Neuronal stem cell (in vitro differentiated cells): ENCODE measurements around the gene PSG5.
"Not testable (repeated sequence)": the region's sequence is repeated elsewhere in the genome, so short reads cannot be mapped to it uniquely, and the experiment has no call there.

Experiments
- DNase-seq: peaks from one replicate; pipeline ENCODE4 v3.0.0-alpha.2; 2013; ENCODE audit warnings: low spot score
- H2AFZ ChIP-seq: one replicate; pipeline ENCODE4 v1.6.1; 2013; ENCODE audit warnings: mild to moderate bottlenecking, low read length, inconsistent platforms
- H2AK5ac ChIP-seq: 2 replicates; pipeline ENCODE4 v1.6.1; 2013; ENCODE audit warnings: low read depth, mild to moderate bottlenecking, inconsistent platforms, low read length, moderate library complexity, mixed read lengths
- H2BK120ac ChIP-seq: 2 replicates; pipeline ENCODE4 v1.6.1; 2013; ENCODE audit warnings: low read depth, mild to moderate bottlenecking, inconsistent platforms, low read length, moderate library complexity, mixed read lengths
- H2BK12ac ChIP-seq: one replicate; pipeline ENCODE4 v1.6.1; 2013; ENCODE audit warnings: low read length, inconsistent platforms
- H2BK15ac ChIP-seq: 2 replicates; pipeline ENCODE4 v1.6.1; 2013; ENCODE audit warnings: mild to moderate bottlenecking, low read length, inconsistent platforms, mixed read lengths
- H2BK5ac ChIP-seq: one replicate; pipeline ENCODE4 v1.6.1; 2013; ENCODE audit warnings: inconsistent platforms, mild to moderate bottlenecking, low read length, moderate library complexity
- H3K14ac ChIP-seq: one replicate; pipeline ENCODE4 v1.6.1; 2013; ENCODE audit warnings: low read length, inconsistent platforms
- H3K18ac ChIP-seq: 2 replicates; pipeline ENCODE4 v1.6.1; 2013; ENCODE audit warnings: low read length, inconsistent platforms
- H3K23ac ChIP-seq: 2 replicates; pipeline ENCODE4 v1.6.1; 2013; ENCODE audit warnings: low read depth, mild to moderate bottlenecking, mixed read lengths, low read length, inconsistent platforms; ENCODE audit not compliant: poor library complexity
- H3K27ac ChIP-seq: replicated peaks from 3 replicates; pipeline ENCODE4 v1.5.1; 2013; ENCODE audit warnings: low read length, inconsistent platforms
- H3K27me3 ChIP-seq, 3 experiments: 2 replicates each; pipeline ENCODE4 v1.6.1; 2013; ENCODE audit warnings: low read length in 3 of 3, mild to moderate bottlenecking in 2 of 3, inconsistent platforms in 1 of 3, low read depth in 1 of 3, mixed read lengths in 1 of 3, moderate library complexity in 1 of 3; ENCODE audit not compliant: control insufficient read depth in 3 of 3, insufficient read depth in 3 of 3
- H3K36me3 ChIP-seq, 2 donors: replicated peaks in 1 of 2; 2 replicates each; pipeline ENCODE4 v1.6.1; 2013; ENCODE audit warnings: low read length in 2 of 2; ENCODE audit not compliant: control insufficient read depth in 2 of 2, insufficient read depth in 2 of 2
- H3K4ac ChIP-seq: 2 replicates; pipeline ENCODE4 v1.6.1; 2013; ENCODE audit warnings: inconsistent platforms, mild to moderate bottlenecking, low read length, moderate library complexity
- H3K4me1 ChIP-seq, 2 donors: 1 replicate in 1 of 2; 2 replicates in 1 of 2; pipeline ENCODE4 v1.6.1; 2013; ENCODE audit warnings: low read length in 2 of 2, low read depth in 1 of 2; ENCODE audit not compliant: control insufficient read depth in 2 of 2, insufficient read depth in 1 of 2
- H3K4me2 ChIP-seq: one replicate; pipeline ENCODE4 v1.6.1; 2013; ENCODE audit warnings: mild to moderate bottlenecking, low read length, inconsistent platforms; ENCODE audit not compliant: insufficient read depth, poor library complexity, severe bottlenecking
- H3K4me3 ChIP-seq, 2 donors: 2 replicates each; pipeline ENCODE4 v1.5.1; 2013; ENCODE audit warnings: low read length in 2 of 2, mild to moderate bottlenecking in 2 of 2, inconsistent platforms in 1 of 2, moderate library complexity in 1 of 2
- H3K79me1 ChIP-seq: one replicate; pipeline ENCODE4 v1.6.1; 2013; ENCODE audit warnings: low read depth, mild to moderate bottlenecking, inconsistent platforms, low read length, moderate library complexity
- H3K9ac ChIP-seq: one replicate; pipeline ENCODE4 v1.6.1; 2013; ENCODE audit warnings: mild to moderate bottlenecking, low read depth, low read length, inconsistent platforms; ENCODE audit not compliant: poor library complexity
- H3K9me3 ChIP-seq, 2 donors: replicated peaks in 1 of 2; 2 replicates each; pipeline versions ENCODE3 to v1.6.1; 2013; ENCODE audit warnings: low read length in 2 of 2, mild to moderate bottlenecking in 2 of 2, inconsistent platforms in 1 of 2, low read depth in 1 of 2, mixed read lengths in 1 of 2, moderate library complexity in 1 of 2; ENCODE audit not compliant: control insufficient read depth in 2 of 2, insufficient read depth in 1 of 2
- H4K8ac ChIP-seq: one replicate; pipeline ENCODE4 v1.6.1; 2013; ENCODE audit warnings: low read depth, mild to moderate bottlenecking, inconsistent platforms, low read length, moderate library complexity
- H4K91ac ChIP-seq: one replicate; pipeline ENCODE4 v1.6.1; 2013; ENCODE audit warnings: low read length, low read depth, mild to moderate bottlenecking, inconsistent platforms; ENCODE audit not compliant: poor library complexity
- WGBS, 2 donors: extraction: QIAGEN DNeasy Blood & Tissue Kit; methylation state at CpG; one replicate each; pipeline ENCODE4 v1.1.7; 2013; ENCODE audit warnings: missing lambda C conversion rate in 2 of 2, mixed read lengths in 1 of 2; ENCODE audit not compliant: insufficient read length in 2 of 2, insufficient replicate concordance in 1 of 2; ENCODE audit errors: extremely low coverage in 2 of 2; 5-methylcytosine and 5-hydroxymethylcytosine counted together

The PSG5 gene

GRCh38 chr19:43131281-43131842 lies 55.0 kb downstream of the PSG5 start:
- not testable (repeated sequence) for H3K4ac ChIP-seq, H3K79me1 ChIP-seq, H3K27ac ChIP-seq, H3K4me1 ChIP-seq, H2BK15ac ChIP-seq, DNase-seq, H2BK120ac ChIP-seq, H3K18ac ChIP-seq, H2AK5ac ChIP-seq, H3K36me3 ChIP-seq, H2BK12ac ChIP-seq, H2AFZ ChIP-seq, H3K14ac ChIP-seq, H4K91ac ChIP-seq, H3K4me2 ChIP-seq, H3K23ac ChIP-seq, H3K4me3 ChIP-seq, H3K9ac ChIP-seq, H4K8ac ChIP-seq, H3K9me3 ChIP-seq, H3K27me3 ChIP-seq, H2BK5ac ChIP-seq
- WGBS, 2 donors: no CpG with 5 or more reads among the region's 8 CpGs

GRCh38 chr19:43129197-43129596 lies 57.1 kb downstream of the PSG5 start:
- H2AFZ ChIP-seq: not testable (repeated sequence)

GRCh38 chr19:43127336-43127735 lies 59.0 kb downstream of the PSG5 start:
- H2BK120ac ChIP-seq, H3K4me1 ChIP-seq, H3K9me3 ChIP-seq, H4K91ac ChIP-seq, H3K23ac ChIP-seq, H3K4me2 ChIP-seq, H2BK12ac ChIP-seq, H3K9ac ChIP-seq, H2BK15ac ChIP-seq, H3K79me1 ChIP-seq, H3K36me3 ChIP-seq, H3K4ac ChIP-seq, H4K8ac ChIP-seq, H3K18ac ChIP-seq, H3K14ac ChIP-seq, H2AK5ac ChIP-seq, H3K27me3 ChIP-seq, H2AFZ ChIP-seq, H2BK5ac ChIP-seq, H3K4me3 ChIP-seq, H3K27ac ChIP-seq, DNase-seq: not testable (repeated sequence)
- no CpG with 5 or more reads among the region's 3 CpGs for WGBS, 2 donors

More at GRCh38 chr19:43129197-43129596, 57.1 kb downstream of the PSG5 start:
- DNase-seq, H4K8ac ChIP-seq, H2BK120ac ChIP-seq, H2BK12ac ChIP-seq, H4K91ac ChIP-seq, H2BK15ac ChIP-seq, H3K9me3 ChIP-seq, H3K27ac ChIP-seq, H2BK5ac ChIP-seq, H3K27me3 ChIP-seq, H3K9ac ChIP-seq, H2AK5ac ChIP-seq, H3K79me1 ChIP-seq, H3K23ac ChIP-seq, H3K18ac ChIP-seq, H3K14ac ChIP-seq, H3K4me2 ChIP-seq, H3K4me3 ChIP-seq, H3K4ac ChIP-seq, H3K36me3 ChIP-seq, H3K4me1 ChIP-seq: not testable (repeated sequence)
- WGBS, 2 donors: no CpG with 5 or more reads among the region's 7 CpGs

- Histone ChIP-seq H3K4ac (no peak overlapping the region), H4K91ac (no peak overlapping the region), H3K9ac (no peak overlapping the region), H4K8ac (no peak overlapping the region), H2BK12ac (no peak overlapping the region), H3K14ac (no peak overlapping the region), H2BK120ac (no peak overlapping the region), H3K36me3 (no peaks in the 10 kb centered on the region), H2BK15ac (no peak overlapping the region), H3K23ac (no peak overlapping the region), H3K4me2 (no peak overlapping the region), H3K27me3 (no peaks in the 10 kb centered on the region), H3K4me3 (no peak overlapping the region), H2AFZ (no peak overlapping the region), H2BK5ac (no peak overlapping the region), H2AK5ac (no peak overlapping the region), H3K4me1 (no peaks in the 10 kb centered on the region), H3K27ac (no peak overlapping the region), H3K9me3 (peaks cover 0 to 7% of the 10 kb centered on the region in 2 donors), H3K79me1 (no peaks in the 10 kb centered on the region), H3K18ac (no peak overlapping the region)
- no CpG with 5 or more reads among the region's 4 CpGs for WGBS, 2 donors
- no peak for DNase-seq
Measured at GRCh38 chr19:43126720-43127119, 59.6 kb downstream of the PSG5 start.
